H1 (cell line): ENCODE data around the gene H1-8.

Experiments
- ATF3 ChIP-seq: IDR thresholded peaks from 2 replicates; pipeline ENCODE4 v1.6.1; 2011; ENCODE audit warnings: low read depth, mild to moderate bottlenecking, low read length; ENCODE audit not compliant: insufficient read depth
- CHD2 ChIP-seq: IDR thresholded peaks from 2 replicates; pipeline ENCODE4 v1.6.1; 2012; ENCODE audit warnings: low read length, improper control_type of control experiment
- CTCF ChIP-seq, 3 experiments: IDR thresholded peaks; 1 replicate in 2 of 3; 2 replicates in 1 of 3; pipeline versions ENCODE4 v1.5.1 to v1.6.1; 2011; ENCODE audit warnings: low read length in 3 of 3, mild to moderate bottlenecking in 3 of 3, inconsistent platforms in 2 of 3, low read depth in 1 of 3, moderate library complexity in 1 of 3; ENCODE audit not compliant: insufficient read depth in 1 of 3; ENCODE audit errors: control extremely low read depth in 1 of 3
- EP300 ChIP-seq, 2 experiments: IDR thresholded peaks; 1 replicate in 1 of 2; 2 replicates in 1 of 2; pipeline ENCODE4 v1.6.1; 2011 to 2012; ENCODE audit warnings: low read depth in 2 of 2, low read length in 2 of 2, mild to moderate bottlenecking in 2 of 2, borderline replicate concordance in 1 of 2, inconsistent platforms in 1 of 2, moderate library complexity in 1 of 2
- EZH2 ChIP-seq: fragments of 200-600 bp; sonication (generic); IDR thresholded peaks from 2 replicates; pipeline ENCODE4 v1.7.1; 2012; ENCODE audit warnings: low read depth, mild to moderate bottlenecking, moderate library complexity, low read length, inconsistent platforms; ENCODE audit not compliant: severe bottlenecking
- GTF2F1 ChIP-seq: IDR thresholded peaks from 2 replicates; pipeline ENCODE4 v1.6.1; 2012; ENCODE audit warnings: low read depth, low read length, improper control_type of control experiment, borderline replicate concordance
- HDAC2 ChIP-seq, 2 experiments: fragments of 300-600 bp in 1 of 2; sonication (generic) in 1 of 2; IDR thresholded peaks; 2 replicates each; pipeline ENCODE4 v1.6.1; 2011 to 2012; ENCODE audit warnings: low read depth in 2 of 2, low read length in 2 of 2, mild to moderate bottlenecking in 2 of 2, moderate library complexity in 2 of 2, borderline replicate concordance in 1 of 2, inconsistent platforms in 1 of 2
- JUND ChIP-seq: IDR thresholded peaks from 2 replicates; pipeline ENCODE4 v1.6.1; 2011; ENCODE audit warnings: mild to moderate bottlenecking, improper control_type of control experiment, low read length
- PHF8 ChIP-seq: fragments of 200-600 bp; sonication (generic); conservative IDR thresholded peaks from 2 replicates; pipeline ENCODE4 v1.7.1; 2012; ENCODE audit warnings: low read depth, mild to moderate bottlenecking, inconsistent platforms, low read length, moderate library complexity
- POLR2A ChIP-seq, 2 experiments: IDR thresholded peaks; 1 replicate in 1 of 2; 2 replicates in 1 of 2; pipeline ENCODE4 v1.6.1; 2011; ENCODE audit warnings: low read depth in 2 of 2, low read length in 2 of 2, mild to moderate bottlenecking in 2 of 2; ENCODE audit errors: control extremely low read depth in 1 of 2
- POLR2AphosphoS5 ChIP-seq: IDR thresholded peaks from 2 replicates; pipeline ENCODE4 v1.6.1; 2011; ENCODE audit warnings: low read depth, low read length
- RXRA ChIP-seq: IDR thresholded peaks from 2 replicates; pipeline ENCODE4 v1.6.1; 2011; ENCODE audit warnings: low read depth, mild to moderate bottlenecking, low read length, moderate library complexity; ENCODE audit not compliant: insufficient read depth
- SP1 ChIP-seq: IDR thresholded peaks from 2 replicates; pipeline ENCODE4 v1.6.1; 2011; ENCODE audit warnings: low read depth, low read length
- TAF1 ChIP-seq: IDR thresholded peaks from 2 replicates; pipeline ENCODE4 v1.6.1; 2011; ENCODE audit warnings: mild to moderate bottlenecking, low read depth, low read length

- TF ChIP-seq POLR2A (IDR thresholded peaks at IDR 0.05; ENCODE audit: control extremely low read depth in 1 of 2, low read depth in 2 of 2, low read length in 2 of 2) (no peak), PHF8 (no peak), HDAC2 (IDR thresholded peaks at IDR 0.05; ENCODE audit: borderline replicate concordance in 1 of 2, low read depth in 2 of 2, low read length in 2 of 2) (no peak), POLR2AphosphoS5 (no peak), EZH2 (no peak), CTCF (IDR thresholded peaks at IDR 0.05; ENCODE audit: control extremely low read depth in 1 of 3, insufficient read depth in 1 of 3, low read depth in 1 of 3, low read length in 3 of 3) (no peak), EP300 (IDR thresholded peaks at IDR 0.05; ENCODE audit: borderline replicate concordance in 1 of 2, low read depth in 2 of 2, low read length in 2 of 2) (no peak), GTF2F1 (no peak), CHD2 (no peak), RXRA (no peak), ATF3 (no peak), SP1 (no peak), TAF1 (no peak), JUND (no peak)
Measured at GRCh38 chr3:129583289-129583688, 40.3 kb downstream of the H1-8 start.
